HepG2 (cell line): ENCODE results near the gene PRDX3. TPM values are rescaled to one million over a fixed set of nuclear protein-coding genes. Genes with fewer than 3 reads are reported as not detected.

Experiments
- ATAC-seq: fragments of 200-7000 bp; cut with Tn5 transposase; 3 replicates; pipeline ENCODE4 v1.9.1; 2020; ENCODE audit warnings: mild to moderate bottlenecking, moderate library complexity
- BruUV-seq: library from RNA; stranded (reverse); fragments of 400-500 nt; replicated peaks from 2 replicates; lab custom pipeline; 2021; lab: Mats Ljungman, UMichigan
- CTCF ChIA-PET: fragments of 300-600 bp; formaldehyde crosslinking; extraction: SDS; loops from one replicate; lab custom pipeline; 2021; ENCODE audit warnings: low total read pairs, inconsistent platforms, low intra/inter-chr PET ratio; lab: Yijun Ruan, JAX
- POLR2A ChIA-PET: fragments of 350-600 bp; sonication (Branson Sonifier 250); formaldehyde crosslinking; loops from one replicate; lab custom pipeline; 2020; ENCODE audit warnings: antibody characterized with exemption, inconsistent platforms; lab: Yijun Ruan, JAX
- DNase-seq: peaks from one replicate; pipeline ENCODE4 v3.0.0-alpha.2; 2015; ENCODE audit warnings: low spot score
- FAIRE-seq: peaks from 3 replicates; lab custom pipeline; 2011; peaks lifted over from hg19 to GRCh38; lab: Jason Lieb, UNC
- H2AFZ ChIP-seq: one replicate; pipeline ENCODE4 v1.6.1; 2011; ENCODE audit warnings: low read length, inconsistent platforms
- H3K27ac ChIP-seq: fragments of 300-600 bp; 3 replicates; pipeline ENCODE4 v1.8.0; 2011; ENCODE audit warnings: mixed run types, mild to moderate bottlenecking, mixed read lengths, low read length, inconsistent platforms; ENCODE audit not compliant: insufficient read depth; ENCODE audit errors: extremely low read length
- H3K27me3 ChIP-seq, 2 experiments: fragments of 200-600 bp in 1 of 2; 2 replicates in 1 of 2; 3 replicates in 1 of 2; pipeline versions ENCODE4 v1.6.0 to v1.8.0; 2011; ENCODE audit warnings: low read length in 2 of 2, mild to moderate bottlenecking in 2 of 2, moderate library complexity in 2 of 2, inconsistent platforms in 1 of 2; ENCODE audit not compliant: insufficient read depth in 2 of 2, control insufficient read depth in 1 of 2
- H3K36me3 ChIP-seq, 2 experiments: fragments of 200-600 bp in 1 of 2; replicated peaks in 1 of 2; 2 replicates in 1 of 2; 3 replicates in 1 of 2; pipeline versions ENCODE4 v1.5.1 to v1.8.0; 2011; ENCODE audit warnings: low read length in 2 of 2, inconsistent platforms in 1 of 2; ENCODE audit not compliant: insufficient read depth in 2 of 2, control insufficient read depth in 1 of 2
- H3K4me1 ChIP-seq: 2 replicates; pipeline ENCODE4 v1.5.1; 2012; ENCODE audit warnings: low read length, inconsistent platforms; ENCODE audit not compliant: insufficient read depth
- H3K4me2 ChIP-seq: 2 replicates; pipeline ENCODE4 v1.6.0; 2011; ENCODE audit warnings: low read depth, low read length, inconsistent platforms
- H3K4me3 ChIP-seq, 3 experiments: fragments of 200-600 bp in 1 of 3; sonication (generic), shearing (Covaris generic) in 1 of 3; replicated peaks in 1 of 3; 2 replicates each; pipeline ENCODE4 v1.5.1; 2011 to 2016; ENCODE audit warnings: low read length in 3 of 3, inconsistent platforms in 2 of 3, low read depth in 2 of 3, mild to moderate bottlenecking in 2 of 3, control low read depth in 1 of 3, mixed read lengths in 1 of 3; ENCODE audit not compliant: insufficient read depth in 1 of 3
- H3K79me2 ChIP-seq: one replicate; pipeline ENCODE4 v1.6.1; 2011; ENCODE audit warnings: low read length, inconsistent platforms; ENCODE audit not compliant: insufficient read depth
- H3K9ac ChIP-seq: 2 replicates; pipeline ENCODE4 v1.6.0; 2011; ENCODE audit warnings: mild to moderate bottlenecking, low read depth, low read length, inconsistent platforms; ENCODE audit not compliant: insufficient read depth
- H3K9me3 ChIP-seq: 2 replicates; pipeline ENCODE4 v1.5.1; 2012; ENCODE audit warnings: mild to moderate bottlenecking, low read length
- H4K20me1 ChIP-seq: 2 replicates; pipeline ENCODE4 v1.6.0; 2011; ENCODE audit warnings: inconsistent platforms, mild to moderate bottlenecking, low read length, moderate library complexity; ENCODE audit not compliant: insufficient read depth
- CEBPB ChIP-seq: IDR thresholded peaks from 2 replicates; pipeline ENCODE4 v1.6.1; 2011; ENCODE audit warnings: low read depth, low read length, improper control_type of control experiment, borderline replicate concordance
- CREM ChIP-seq, 2 experiments: sonication (generic) in 1 of 2; formaldehyde crosslinking in 1 of 2; IDR thresholded peaks; 2 replicates each; pipeline versions ENCODE4 v1.4.0 to v1.6.1; 2016 to 2020; ENCODE audit warnings: antibody characterized with exemption in 1 of 2, mild to moderate bottlenecking in 1 of 2, missing genetic modification reagents in 1 of 2
- GFI1 ChIP-seq: sonication (generic); formaldehyde crosslinking; IDR thresholded peaks from 2 replicates; pipeline ENCODE4 v1.5.0; 2020; ENCODE audit warnings: missing genetic modification reagents, mild to moderate bottlenecking, borderline replicate concordance
- KDM2A ChIP-seq: sonication (generic); formaldehyde crosslinking; IDR thresholded peaks from 2 replicates; pipeline ENCODE4 v1.4.0; 2020; ENCODE audit warnings: low read depth, missing genetic modification reagents, borderline replicate concordance
- MED13 ChIP-seq: sonication (generic); formaldehyde crosslinking; IDR thresholded peaks from 2 replicates; pipeline ENCODE4 v1.5.0; 2020; ENCODE audit warnings: missing genetic modification reagents
- NAIF1 ChIP-seq: sonication (generic); formaldehyde crosslinking; IDR thresholded peaks from 2 replicates; pipeline ENCODE4 v1.5.0; 2020; ENCODE audit warnings: mild to moderate bottlenecking, missing genetic modification reagents, borderline replicate concordance
- NKX3-1 ChIP-seq: sonication (generic); formaldehyde crosslinking; IDR thresholded peaks from 2 replicates; pipeline ENCODE4 v1.5.0; 2020; ENCODE audit warnings: missing genetic modification reagents
- NR2F6 ChIP-seq, 2 experiments: IDR thresholded peaks; 2 replicates each; pipeline ENCODE4 v1.6.1; 2016; ENCODE audit warnings: antibody characterized with exemption in 1 of 2, mild to moderate bottlenecking in 1 of 2
- RAD21 ChIP-seq: fragments of 450-650 bp; formaldehyde crosslinking; IDR thresholded peaks from 2 replicates; pipeline ENCODE4 v1.5.0; 2020; ENCODE audit warnings: mild to moderate bottlenecking
- RFXANK ChIP-seq: IDR thresholded peaks from 2 replicates; pipeline ENCODE4 v1.6.1; 2016
- RNF2 ChIP-seq: fragments of 450-650 bp; conservative IDR thresholded peaks from 2 replicates; pipeline ENCODE4 v1.6.1; 2016; ENCODE audit warnings: low read depth
- SUZ12 ChIP-seq: fragments of 150-350 bp; IDR thresholded peaks from 2 replicates; pipeline ENCODE4 v1.6.1; 2014; ENCODE audit warnings: low read depth, low read length
- TBL1XR1 ChIP-seq: fragments of 150-350 bp; IDR thresholded peaks from 2 replicates; pipeline ENCODE4 v1.6.1; 2014; ENCODE audit warnings: borderline replicate concordance, low read length; ENCODE audit not compliant: partially characterized antibody
- YEATS2 ChIP-seq: sonication (generic); formaldehyde crosslinking; IDR thresholded peaks from 2 replicates; pipeline ENCODE4 v1.4.0; 2020; ENCODE audit warnings: missing genetic modification reagents, borderline replicate concordance
- YEATS4 ChIP-seq: sonication (generic); formaldehyde crosslinking; IDR thresholded peaks from 2 replicates; pipeline ENCODE4 v1.4.0; 2020; ENCODE audit warnings: missing genetic modification reagents, borderline replicate concordance
- ZNF225 ChIP-seq: sonication (generic); formaldehyde crosslinking; IDR thresholded peaks from 2 replicates; pipeline ENCODE4 v1.4.0; 2020; ENCODE audit warnings: mild to moderate bottlenecking, missing genetic modification reagents
- ZNF329 ChIP-seq: sonication (generic); formaldehyde crosslinking; IDR thresholded peaks from 2 replicates; pipeline ENCODE4 v1.9.0; 2021; ENCODE audit warnings: low read depth, mild to moderate bottlenecking, missing genetic modification reagents
- ZNF543 ChIP-seq: sonication (generic); formaldehyde crosslinking; IDR thresholded peaks from 2 replicates; pipeline ENCODE4 v1.4.0; 2020; ENCODE audit warnings: mild to moderate bottlenecking, missing genetic modification reagents
- ZNF616 ChIP-seq: sonication (generic); formaldehyde crosslinking; IDR thresholded peaks from 2 replicates; pipeline ENCODE4 v1.5.0; 2020; ENCODE audit warnings: low read depth, mild to moderate bottlenecking, missing genetic modification reagents
- ZNF883 ChIP-seq: sonication (generic); formaldehyde crosslinking; IDR thresholded peaks from 2 replicates; pipeline ENCODE4 v1.5.1; 2020; ENCODE audit warnings: mild to moderate bottlenecking, missing genetic modification reagents; ENCODE audit errors: not compliant biosample characterization
- WGBS: methylation state at CpG from one replicate; pipeline ENCODE4 v1.1.6; 2017; ENCODE audit warnings: low lambda C conversion rate; 5-methylcytosine and 5-hydroxymethylcytosine counted together
- in situ Hi-C: cut with HindIII; loops from 2 replicates; pipeline ENCODE4 v1.10.0; 2017; ENCODE audit warnings: low pct_unique_long_range_greater_than_20kb; ENCODE audit not compliant: extremely low pct_ligation_motif_present
- intact Hi-C: fragments of 100-400 bp; cut with micrococcal nuclease; formaldehyde crosslinking; loops from one replicate; pipeline ENCODE4 v1.10.0; 2022; ENCODE audit not compliant: unreplicated experiment
- polyA plus RNA-seq, 8 experiments: library from polyadenylated mRNA; depleted of rRNA in 3 of 8; stranded (reverse) in 7 of 8; unstranded in 1 of 8; fragments of >200 nt; fragmentation: Illumina TruSeq in 4 of 8; extraction: Trizol in 4 of 8; gene quantifications; 2 replicates each; pipeline versions ENCODE4 v1.2.1 to v1.2.3, GENCODE V29; 2011 to 2016; ENCODE audit warnings: low read depth in 4 of 8, missing spikeins in 1 of 8, mixed read lengths in 1 of 8; ENCODE audit not compliant: insufficient read depth in 1 of 8
- total RNA-seq, 5 experiments: library from RNA; depleted of rRNA; stranded (reverse); fragments of >200 nt; fragmentation: Illumina TruSeq; extraction: Trizol; gene quantifications; 2 replicates each; pipeline ENCODE4 v1.2.3, GENCODE V29; 2016; ENCODE audit warnings: low read depth in 1 of 5
- TF ChIP-seq, protein P1 (sequence below): sonication (generic); formaldehyde crosslinking; IDR thresholded peaks from 2 replicates; pipeline ENCODE4 v1.5.0; 2020; ENCODE audit warnings: missing genetic modification reagents
- TF ChIP-seq, protein P2 (sequence below): sonication (generic); formaldehyde crosslinking; IDR thresholded peaks from 2 replicates; pipeline ENCODE4 v1.4.0; 2020; ENCODE audit warnings: missing genetic modification reagents, borderline replicate concordance

Gene PRDX3
- total and polyA plus RNA-seq, 2 of the 13 experiments (the other 11 are each of a cell fraction or from before 2014, with no cell fraction given) = 407 to 565 TPM

- TF ChIP-seq, protein P1, sequence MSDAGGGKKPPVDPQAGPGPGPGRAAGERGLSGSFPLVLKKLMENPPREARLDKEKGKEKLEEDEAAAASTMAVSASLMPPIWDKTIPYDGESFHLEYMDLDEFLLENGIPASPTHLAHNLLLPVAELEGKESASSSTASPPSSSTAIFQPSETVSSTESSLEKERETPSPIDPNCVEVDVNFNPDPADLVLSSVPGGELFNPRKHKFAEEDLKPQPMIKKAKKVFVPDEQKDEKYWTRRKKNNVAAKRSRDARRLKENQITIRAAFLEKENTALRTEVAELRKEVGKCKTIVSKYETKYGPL (CRISPR knock-in tag) = no peak
- TF ChIP-seq RFXANK (CRISPR knock-in tag) = no peak
- TF ChIP-seq ZNF616 = no peak
- TF ChIP-seq YEATS2 (CRISPR knock-in tag) = 0 out of 2 replicates have a peak, but pooled peaks have one; percentile 0
- TF ChIP-seq ZNF543 = no peak
- TF ChIP-seq SUZ12 = no peak
- no peak for TF ChIP-seq ZNF329 (CRISPR knock-in tag)
- TF ChIP-seq GFI1 (CRISPR knock-in tag) = no peak
- no peak for TF ChIP-seq NR2F6 (IDR thresholded peaks at IDR 0.05)
- no peak for TF ChIP-seq NR2F6 (CRISPR knock-in tag; IDR thresholded peaks at IDR 0.05)
- TF ChIP-seq CREM (IDR thresholded peaks at IDR 0.05) = no peak
- no peak for TF ChIP-seq CREM (CRISPR knock-in tag; IDR thresholded peaks at IDR 0.05)
- TF ChIP-seq YEATS4 (CRISPR knock-in tag) = no peak
- TF ChIP-seq, all 625 proteins: peak for 9
These were observed 12.5 kb downstream of the PRDX3 start (continued) for GRCh38 chr10:119166118-119166500.

GRCh38 chr10:119165171-119166117 is 13.2 kb downstream of the PRDX3 start, which contains the start of gene SFXN4:
Gene SFXN4 (minus strand): TSS chr10:119165714. CDS start chr10:119165647, 67 bp downstream.
- BruUV-seq = no TSS peak
- Histone ChIP-seq H2AFZ (no peak within 1 kb of the TSS), H4K20me1 (no peaks in the 10 kb centered on the region), H3K9me3 (no peaks in the 10 kb centered on the region), H3K4me1 (peaks cover 26% of the 10 kb centered on the region), H3K79me2 (peaks cover 3% of the 10 kb centered on the region), H3K9ac (peak within 1 kb of the TSS; percentile 95), H3K36me3 (peaks cover 3 to 37% of the 10 kb centered on the region in 2 experiments), H3K4me3 (peak within 1 kb of the TSS; percentile 75 to 81 (median 76)), H3K4me2 (peak within 1 kb of the TSS; percentile 97), H3K27me3 (no peaks in the 10 kb centered on the region), H3K27ac (peak within 1 kb of the TSS; percentile 91)
- peak; percentile 90 for ATAC-seq
- ChIA-PET POLR2A (interaction anchor here (0.6 to 2.6 kb wide), 15 partner anchors 8 to 125 kb away, joined by 3 to 14 read pairs (median 4); partner anchors contain the start of genes DENND10 and EIF3A), CTCF (no interaction called here)
- intact Hi-C loops (loop anchor here (10.0 kb wide), 1 partner anchor 411 kb away; the partner anchor contains the start of gene CACUL1), in situ Hi-C loops (no loop called here)
- no peak for FAIRE-seq
- 3% methylated on average over 30 of the region's 90 CpGs for WGBS
- peak; percentile 63 for DNase-seq
- TF ChIP-seq CEBPB (0 out of 2 replicates have a peak, but pooled peaks have one; percentile 30), NKX3-1 (CRISPR knock-in tag) (no peak; the same call in 1 of the 2 replicates), TBL1XR1 (no peak), KDM2A (CRISPR knock-in tag) (peak; percentile 78), ZNF225 (CRISPR knock-in tag) (peak; percentile 78; the same call in 1 of the 2 replicates), RNF2 (peak; percentile 55), MED13 (no peak), NAIF1 (CRISPR knock-in tag) (peak; percentile 32; the same call in 1 of the 2 replicates), RAD21 (peak; percentile 50; the same call in 1 of the 2 replicates), ZNF883 (CRISPR knock-in tag) (peak; percentile 29)
- TF ChIP-seq, protein P2, sequence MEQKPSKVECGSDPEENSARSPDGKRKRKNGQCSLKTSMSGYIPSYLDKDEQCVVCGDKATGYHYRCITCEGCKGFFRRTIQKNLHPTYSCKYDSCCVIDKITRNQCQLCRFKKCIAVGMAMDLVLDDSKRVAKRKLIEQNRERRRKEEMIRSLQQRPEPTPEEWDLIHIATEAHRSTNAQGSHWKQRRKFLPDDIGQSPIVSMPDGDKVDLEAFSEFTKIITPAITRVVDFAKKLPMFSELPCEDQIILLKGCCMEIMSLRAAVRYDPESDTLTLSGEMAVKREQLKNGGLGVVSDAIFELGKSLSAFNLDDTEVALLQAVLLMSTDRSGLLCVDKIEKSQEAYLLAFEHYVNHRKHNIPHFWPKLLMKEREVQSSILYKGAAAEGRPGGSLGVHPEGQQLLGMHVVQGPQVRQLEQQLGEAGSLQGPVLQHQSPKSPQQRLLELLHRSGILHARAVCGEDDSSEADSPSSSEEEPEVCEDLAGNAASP (CRISPR knock-in tag) = peak; percentile 72
